ENCODE results near the gene CISTR.

- TF ChIP-seq, protein P1, sequence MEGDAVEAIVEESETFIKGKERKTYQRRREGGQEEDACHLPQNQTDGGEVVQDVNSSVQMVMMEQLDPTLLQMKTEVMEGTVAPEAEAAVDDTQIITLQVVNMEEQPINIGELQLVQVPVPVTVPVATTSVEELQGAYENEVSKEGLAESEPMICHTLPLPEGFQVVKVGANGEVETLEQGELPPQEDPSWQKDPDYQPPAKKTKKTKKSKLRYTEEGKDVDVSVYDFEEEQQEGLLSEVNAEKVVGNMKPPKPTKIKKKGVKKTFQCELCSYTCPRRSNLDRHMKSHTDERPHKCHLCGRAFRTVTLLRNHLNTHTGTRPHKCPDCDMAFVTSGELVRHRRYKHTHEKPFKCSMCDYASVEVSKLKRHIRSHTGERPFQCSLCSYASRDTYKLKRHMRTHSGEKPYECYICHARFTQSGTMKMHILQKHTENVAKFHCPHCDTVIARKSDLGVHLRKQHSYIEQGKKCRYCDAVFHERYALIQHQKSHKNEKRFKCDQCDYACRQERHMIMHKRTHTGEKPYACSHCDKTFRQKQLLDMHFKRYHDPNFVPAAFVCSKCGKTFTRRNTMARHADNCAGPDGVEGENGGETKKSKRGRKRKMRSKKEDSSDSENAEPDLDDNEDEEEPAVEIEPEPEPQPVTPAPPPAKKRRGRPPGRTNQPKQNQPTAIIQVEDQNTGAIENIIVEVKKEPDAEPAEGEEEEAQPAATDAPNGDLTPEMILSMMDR (IDR thresholded peaks at IDR 0.05): no peak
- TF ChIP-seq POLR2A (IDR thresholded peaks at IDR 0.05): no peak
These were observed 13.8 kb downstream of the CISTR start for GRCh38 chr12:53737951-53738405.

Data from testis (tissue), 2 donors.